A673 (cell line): Measurements from ENCODE around the gene TMEM238L. TPM values are rescaled to one million over a fixed set of nuclear protein-coding genes. Genes with fewer than 3 reads are reported as not detected.

Source experiments
- BruUV-seq: library from RNA; stranded (reverse); fragments of 400-500 nt; replicated peaks from 2 replicates; lab custom pipeline; 2021; lab: Mats Ljungman, UMichigan
- CTCF ChIA-PET: fragments of 300-600 bp; sonication (Branson Sonifier 250); formaldehyde crosslinking; loops from one replicate; lab custom pipeline; 2022; ENCODE audit warnings: antibody characterized with exemption; lab: Charles Lee
- POLR2A ChIA-PET: fragments of 300-600 bp; sonication (Branson Sonifier 250); formaldehyde crosslinking; loops from one replicate; lab custom pipeline; 2022; ENCODE audit warnings: antibody characterized with exemption; ENCODE audit not compliant: low non-redundant PET; lab: Charles Lee
- DNase-seq: peaks from one replicate; pipeline ENCODE4 v3.0.0-alpha.2; 2015; ENCODE audit warnings: low spot score
- H3K27ac ChIP-seq: fragments of 200-600 bp; sonication (generic); 2 replicates; pipeline ENCODE4 v1.5.1; 2016; ENCODE audit warnings: mixed run types, low read depth, mild to moderate bottlenecking, mixed read lengths, antibody characterized with exemption, low read length; ENCODE audit not compliant: poor library complexity, severe bottlenecking
- H3K27me3 ChIP-seq: fragments of 200-600 bp; sonication (generic); replicated peaks from 2 replicates; pipeline ENCODE4 v1.6.1; 2017; ENCODE audit warnings: mixed run types, low read depth, mild to moderate bottlenecking, mixed read lengths, antibody characterized with exemption, low read length; ENCODE audit not compliant: insufficient read depth, poor library complexity
- H3K36me3 ChIP-seq: fragments of 200-600 bp; sonication (generic); 2 replicates; pipeline ENCODE4 v1.6.1; 2016; ENCODE audit warnings: mixed run types, mild to moderate bottlenecking, mixed read lengths, antibody characterized with exemption, low read length; ENCODE audit not compliant: insufficient read depth, poor library complexity, severe bottlenecking
- H3K4me1 ChIP-seq: fragments of 200-600 bp; sonication (generic); 2 replicates; pipeline ENCODE4 v1.6.1; 2017; ENCODE audit warnings: mixed run types, mild to moderate bottlenecking, mixed read lengths, antibody characterized with exemption, low read length; ENCODE audit not compliant: insufficient read depth, poor library complexity, severe bottlenecking
- H3K4me3 ChIP-seq: fragments of 200-600 bp; sonication (generic); 2 replicates; pipeline ENCODE4 v1.5.1; 2016; ENCODE audit warnings: low read depth, mixed run types, mild to moderate bottlenecking, mixed read lengths, low read length; ENCODE audit not compliant: poor library complexity, severe bottlenecking
- H3K9me3 ChIP-seq: fragments of 200-600 bp; sonication (generic); 2 replicates; pipeline ENCODE4 v1.6.1; 2016; ENCODE audit warnings: mixed run types, low read depth, mild to moderate bottlenecking, mixed read lengths, antibody characterized with exemption, low read length; ENCODE audit not compliant: poor library complexity, severe bottlenecking
- CTCF ChIP-seq: fragments of 300-800, 200-600 bp; sonication (generic); conservative IDR thresholded peaks from 2 replicates; pipeline ENCODE4 v1.5.1; 2017; ENCODE audit warnings: low read depth, mild to moderate bottlenecking, antibody characterized with exemption, low read length, moderate library complexity, mixed read lengths
- EZH2 ChIP-seq: fragments of 200-600 bp; sonication (generic); IDR thresholded peaks from 2 replicates; pipeline ENCODE4 v1.6.1; 2017; ENCODE audit warnings: borderline replicate concordance, low read depth, mild to moderate bottlenecking, mixed read lengths, antibody characterized with exemption, low read length; ENCODE audit not compliant: poor library complexity, severe bottlenecking
- intact Hi-C: fragments of 100-400 bp; cut with micrococcal nuclease; formaldehyde crosslinking; loops from one replicate; pipeline ENCODE4 v1.10.0; 2022; ENCODE audit not compliant: unreplicated experiment
- total RNA-seq: library from RNA; stranded (reverse); gene quantifications from 2 replicates; pipeline ENCODE4 v1.2.3, GENCODE V29; 2021

TMEM238L gene
- total RNA-seq, 1 experiment from 2014 or later: not detected

- Histone ChIP-seq H3K9me3 (no peaks in the 10 kb centered on the region), H3K27me3 (peaks cover 53% of the 10 kb centered on the region), H3K4me3 (no peak overlapping the region), H3K4me1 (no peaks in the 10 kb centered on the region), H3K27ac (no peak overlapping the region), H3K36me3 (no peaks in the 10 kb centered on the region)
- TF ChIP-seq EZH2 (no peak), CTCF (no peak)
- POLR2A ChIA-PET: interaction anchor here (0.5 kb wide), 1 partner anchor 724 kb away, joined by 3 read pairs; no protein-coding TSS in a partner anchor
- CTCF ChIA-PET: no interaction called here
- no peak for DNase-seq
- intact Hi-C loops: no loop called here
- BruUV-seq: no TSS peak
These were observed 11.7 kb downstream of the TMEM238L start for GRCh38 chr17:10792151-10792550.

GRCh38 chr17:10790491-10791401 lies 13.2 kb downstream of the TMEM238L start:
- intact Hi-C loops: no loop called here
- BruUV-seq: no TSS peak
- Histone ChIP-seq H3K36me3 (no peaks in the 10 kb centered on the region), H3K4me3 (no peak overlapping the region), H3K27me3 (peaks cover 51% of the 10 kb centered on the region), H3K27ac (no peak overlapping the region), H3K4me1 (no peaks in the 10 kb centered on the region), H3K9me3 (no peaks in the 10 kb centered on the region)
- ChIA-PET POLR2A (interaction anchor here (0.6 kb wide), 1 partner anchor 933 kb away, joined by 3 read pairs; no protein-coding TSS in a partner anchor), CTCF (no interaction called here)
- no peak for DNase-seq
- TF ChIP-seq CTCF: no peak
- TF ChIP-seq EZH2: no peak

DNA sequence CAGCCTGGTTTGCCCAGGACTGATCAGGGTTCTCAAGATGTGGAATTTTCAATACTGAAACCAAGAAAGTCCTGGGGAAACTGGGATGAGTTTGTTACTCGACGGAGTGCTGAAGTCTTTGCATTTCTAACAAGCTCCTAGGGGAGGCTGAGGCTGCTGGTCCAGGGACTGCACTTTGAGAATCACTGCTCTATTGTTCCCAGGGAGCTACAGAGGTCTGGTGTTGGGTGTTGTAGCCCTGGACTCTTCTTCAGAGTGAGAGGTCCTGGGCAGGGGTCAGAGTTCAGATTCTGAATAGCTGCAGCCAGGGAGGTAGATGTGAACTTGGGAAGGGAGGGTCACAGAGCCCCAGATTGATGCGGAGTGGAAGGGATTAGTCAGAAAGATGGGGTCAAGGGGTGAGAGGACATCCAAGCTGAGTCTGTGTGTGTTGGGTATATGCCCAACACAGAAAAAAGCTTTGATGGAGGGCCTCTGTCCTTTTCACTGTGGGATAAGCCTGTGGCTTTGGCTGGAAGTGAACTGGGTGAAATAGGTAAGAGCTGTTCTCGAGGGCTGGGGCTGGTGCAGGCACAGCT lies 14.1 kb downstream of the TMEM238L start:
- BruUV-seq: no TSS peak
- no peak overlapping the region for H3K27ac ChIP-seq
- H3K27me3 ChIP-seq: peaks cover 49% of the 10 kb centered on the region
- ChIA-PET POLR2A (no interaction called here), CTCF (no interaction called here)
- no peaks in the 10 kb centered on the region for H3K36me3 ChIP-seq
- intact Hi-C loops: no loop called here
- DNase-seq: no peak
- no peak overlapping the region for H3K4me3 ChIP-seq
- no peaks in the 10 kb centered on the region for H3K9me3 ChIP-seq
- TF ChIP-seq CTCF (no peak), EZH2 (no peak)
- no peaks in the 10 kb centered on the region for H3K4me1 ChIP-seq
